Progenitor cell of endocrine pancreas (in vitro differentiated cells): ENCODE data around the gene PIGN. TPM values are rescaled to one million over a fixed set of nuclear protein-coding genes. Genes with fewer than 3 reads are reported as not detected.
"Not testable (repeated sequence)": the region's sequence is repeated elsewhere in the genome, so short reads cannot be mapped to it uniquely, and the experiment has no call there.

ENCODE experiments used
- DNase-seq: peaks from one replicate; pipeline ENCODE4 v3.0.0; 2021; ENCODE audit warnings: low spot score; ENCODE audit not compliant: unreplicated experiment
- H3K27ac Mint-ChIP-seq: 2 replicates; pipeline ENCODE4 v1.8.0; 2021; ENCODE audit warnings: mild to moderate bottlenecking, moderate library complexity, mixed read lengths
- H3K27me3 Mint-ChIP-seq: 2 replicates; pipeline ENCODE4 v1.8.0; 2021; ENCODE audit warnings: mixed read lengths
- H3K36me3 Mint-ChIP-seq: 2 replicates; pipeline ENCODE4 v1.8.0; 2022; ENCODE audit warnings: mixed read lengths; ENCODE audit not compliant: insufficient read depth
- H3K4me1 Mint-ChIP-seq: 2 replicates; pipeline ENCODE4 v1.8.0; 2021; ENCODE audit warnings: low read depth, mixed read lengths
- H3K4me3 Mint-ChIP-seq: 2 replicates; pipeline ENCODE4 v1.8.0; 2021; ENCODE audit warnings: low read depth, mild to moderate bottlenecking, moderate library complexity, mixed read lengths
- H3K9me3 Mint-ChIP-seq: 2 replicates; pipeline ENCODE4 v1.8.0; 2021; ENCODE audit warnings: low read depth, mixed read lengths
- CTCF ChIP-seq: fragments of 200-600 bp; sonication (generic); IDR thresholded peaks from one replicate; pipeline ENCODE4 v1.5.0; 2021; ENCODE audit warnings: antibody characterized with exemption, mild to moderate bottlenecking; ENCODE audit not compliant: unreplicated experiment
- total RNA-seq: library from RNA; stranded (reverse); gene quantifications from 2 replicates; pipeline ENCODE4 v1.2.1, GENCODE V29; 2021

The PIGN gene
- total RNA-seq, 1 donor from 2014 or later: 35.9 TPM

GRCh38 chr18:62037012-62037742, 149.7 kb downstream of the PIGN start:
- Mint-ChIP-seq H3K27ac (no peak overlapping the region), H3K36me3 (no peaks in the 10 kb centered on the region), H3K4me1 (no peaks in the 10 kb centered on the region), H3K9me3 (no peaks in the 10 kb centered on the region), H3K27me3 (no peaks in the 10 kb centered on the region), H3K4me3 (no peak overlapping the region)
- TF ChIP-seq CTCF: no peak
- DNase-seq: no peak

- not testable (repeated sequence) for DNase-seq, H3K4me1 Mint-ChIP-seq, H3K4me3 Mint-ChIP-seq, H3K9me3 Mint-ChIP-seq, H3K27ac Mint-ChIP-seq, H3K36me3 Mint-ChIP-seq, H3K27me3 Mint-ChIP-seq
Measured at GRCh38 chr18:62034286-62034685, 152.6 kb downstream of the PIGN start.

- Mint-ChIP-seq H3K36me3 (no peaks in the 10 kb centered on the region), H3K27me3 (peaks cover 7% of the 10 kb centered on the region), H3K27ac (no peak overlapping the region), H3K9me3 (no peaks in the 10 kb centered on the region), H3K4me3 (no peak overlapping the region), H3K4me1 (no peaks in the 10 kb centered on the region)
- no peak for TF ChIP-seq CTCF
- no peak for DNase-seq
Measured at GRCh38 chr18:62033756-62034155, 153.1 kb downstream of the PIGN start.

GRCh38 chr18:62033207-62033606, 153.6 kb downstream of the PIGN start:
- H3K9me3 Mint-ChIP-seq: no peaks in the 10 kb centered on the region
- H3K4me1 Mint-ChIP-seq: no peaks in the 10 kb centered on the region
- peaks cover 10% of the 10 kb centered on the region for H3K27me3 Mint-ChIP-seq
- H3K4me3 Mint-ChIP-seq: no peak overlapping the region
- H3K36me3 Mint-ChIP-seq: no peaks in the 10 kb centered on the region
- no peak overlapping the region for H3K27ac Mint-ChIP-seq
- TF ChIP-seq CTCF: no peak
- no peak for DNase-seq

- Mint-ChIP-seq H3K9me3 (no peaks in the 10 kb centered on the region), H3K4me1 (no peaks in the 10 kb centered on the region), H3K27me3 (peaks cover 10% of the 10 kb centered on the region), H3K27ac (no peak overlapping the region), H3K36me3 (no peaks in the 10 kb centered on the region), H3K4me3 (no peak overlapping the region)
- no peak for TF ChIP-seq CTCF
- no peak for DNase-seq
Measured at GRCh38 chr18:62030091-62030985, 156.5 kb downstream of the PIGN start.
